NCI-H69 (cell line): ENCODE measurements around the gene SUPV3L1.
A peak's percentile ranks its signal among the peaks of the same experiment; 100 is the strongest.
"Not testable (repeated sequence)": the region's sequence is repeated elsewhere in the genome, so short reads cannot be mapped to it uniquely, and the experiment has no call there.

Experiments
- DNase-seq: peaks from one replicate; lab custom pipeline; 2025; lab: John Stamatoyannopoulos, UW

SUPV3L1 gene

GRCh38 chr10:69230128-69230527 is 50.1 kb downstream of the SUPV3L1 start:
- DNase-seq = no peak

GRCh38 chr10:69232252-69232651 is 52.2 kb downstream of the SUPV3L1 start:
- no peak for DNase-seq

GRCh38 chr10:69232736-69233480 is 52.9 kb downstream of the SUPV3L1 start:
- DNase-seq = no peak

- DNase-seq = no peak
These were observed 54.4 kb downstream of the SUPV3L1 start for GRCh38 chr10:69234447-69234846.

- peak; percentile 70 for DNase-seq
These were observed 57.6 kb downstream of the SUPV3L1 start for GRCh38 chr10:69237528-69238159.

GRCh38 chr10:69239136-69239535 is 59.1 kb downstream of the SUPV3L1 start:
- DNase-seq = no peak

- DNase-seq = no peak
These were observed 59.9 kb downstream of the SUPV3L1 start for GRCh38 chr10:69239816-69240434.

GRCh38 chr10:69240455-69240854 is 60.4 kb downstream of the SUPV3L1 start:
- DNase-seq = no peak

- no peak for DNase-seq
These were observed 61.5 kb downstream of the SUPV3L1 start for GRCh38 chr10:69241575-69241974.

GRCh38 chr10:69242040-69242851 is 62.2 kb downstream of the SUPV3L1 start:
- no peak for DNase-seq

GRCh38 chr10:69242852-69243212 is 62.8 kb downstream of the SUPV3L1 start:
- DNase-seq = peak; percentile 2

GRCh38 chr10:69243817-69244216 is 63.8 kb downstream of the SUPV3L1 start:
- DNase-seq = no peak

GRCh38 chr10:69246036-69246435 is 66.0 kb downstream of the SUPV3L1 start:
- no peak for DNase-seq

- no peak for DNase-seq
These were observed 66.7 kb downstream of the SUPV3L1 start for GRCh38 chr10:69246581-69247312.

GRCh38 chr10:69247313-69247710 is 67.3 kb downstream of the SUPV3L1 start:
- no peak for DNase-seq

GRCh38 chr10:69248117-69248730 is 68.2 kb downstream of the SUPV3L1 start:
- peak; percentile 14 for DNase-seq

- DNase-seq = no peak
These were observed 70.0 kb downstream of the SUPV3L1 start for GRCh38 chr10:69250041-69250440.

- not testable (repeated sequence) for DNase-seq
These were observed 71.4 kb downstream of the SUPV3L1 start for GRCh38 chr10:69251417-69251816.

GRCh38 chr10:69253171-69253570 is 73.1 kb downstream of the SUPV3L1 start:
- DNase-seq = no peak

- no peak for DNase-seq
These were observed 74.8 kb downstream of the SUPV3L1 start for GRCh38 chr10:69254877-69255276.
